SK-N-SH (cell line): ENCODE results near the gene TRABD2A. TPM values are rescaled to one million over a fixed set of nuclear protein-coding genes. Genes with fewer than 3 reads are reported as not detected.
A peak's percentile ranks its signal among the peaks of the same experiment; 100 is the strongest.

Source experiments
- CTCF ChIA-PET: fragments of 300-600, 350-600 bp; formaldehyde crosslinking; extraction: SDS; loops from one replicate; lab custom pipeline; 2021; lab: Yijun Ruan, JAX
- POLR2A ChIA-PET: fragments of 350-600 bp; sonication (Branson Sonifier 250); formaldehyde crosslinking; extraction: SDS; loops from one replicate; lab custom pipeline; 2020; ENCODE audit warnings: antibody characterized with exemption, inconsistent platforms; lab: Yijun Ruan, JAX
- DNase-seq: peaks from one replicate; pipeline ENCODE4 v3.0.0; 2012
- H2AFZ ChIP-seq: fragments of 200-600 bp; sonication (generic); 2 replicates; pipeline ENCODE4 v1.8.1; 2016; ENCODE audit warnings: antibody characterized with exemption, mild to moderate bottlenecking, low read depth
- H3F3A ChIP-seq: fragments of 200-600 bp; sonication (generic); replicated peaks from 2 replicates; pipeline ENCODE3; 2016; ENCODE audit warnings: antibody characterized with exemption, mild to moderate bottlenecking; ENCODE audit not compliant: insufficient read depth
- H3K27ac ChIP-seq, 2 experiments: fragments of 200-500 bp in 1 of 2; fragments of 200-600 bp in 1 of 2; sonication (Bioruptor generic) in 1 of 2; sonication (generic), shearing (Covaris generic) in 1 of 2; 2 replicates each; pipeline versions ENCODE4 v1.5.1 to v1.6.1; 2014 to 2016; ENCODE audit warnings: low read depth in 2 of 2, inconsistent platforms in 1 of 2, low read length in 1 of 2, mild to moderate bottlenecking in 1 of 2, mixed read lengths in 1 of 2
- H3K27me3 ChIP-seq: fragments of 200-600 bp; sonication (generic), shearing (Covaris generic); 2 replicates; pipeline ENCODE4 v1.6.1; 2016; ENCODE audit warnings: mixed run types; ENCODE audit not compliant: insufficient read depth
- H3K36me3 ChIP-seq, 2 experiments: fragments of 200-500 bp in 1 of 2; fragments of 200-600 bp in 1 of 2; sonication (Bioruptor generic) in 1 of 2; sonication (generic) in 1 of 2; replicated peaks in 1 of 2; 2 replicates each; pipeline versions ENCODE3 to v1.5.1; 2014 to 2016; ENCODE audit warnings: low read length in 1 of 2, mild to moderate bottlenecking in 1 of 2; ENCODE audit not compliant: insufficient read depth in 2 of 2, control insufficient read depth in 1 of 2
- H3K4me1 ChIP-seq, 2 experiments: fragments of 200-500 bp in 1 of 2; fragments of 200-600 bp in 1 of 2; sonication (Bioruptor generic) in 1 of 2; sonication (generic), shearing (Covaris generic) in 1 of 2; 2 replicates each; pipeline versions ENCODE4 v1.5.1 to v1.6.1; 2014 to 2016; ENCODE audit warnings: low read depth in 1 of 2, low read length in 1 of 2, mixed run types in 1 of 2; ENCODE audit not compliant: insufficient read depth in 2 of 2, control insufficient read depth in 1 of 2
- H3K4me2 ChIP-seq: fragments of 200-600 bp; sonication (generic), shearing (Covaris generic); 2 replicates; pipeline ENCODE4 v1.6.1; 2017; ENCODE audit warnings: mixed run types
- H3K4me3 ChIP-seq, 2 experiments: fragments of 200-500 bp in 1 of 2; fragments of 200-600 bp in 1 of 2; sonication (Bioruptor generic) in 1 of 2; sonication (generic), shearing (Covaris generic) in 1 of 2; 2 replicates each; pipeline versions ENCODE4 v1.5.1 to v1.8.1; 2014 to 2016; ENCODE audit warnings: low read depth in 2 of 2, inconsistent platforms in 1 of 2, low read length in 1 of 2, mild to moderate bottlenecking in 1 of 2, mixed read lengths in 1 of 2, moderate library complexity in 1 of 2
- H3K79me2 ChIP-seq: fragments of 200-600 bp; sonication (generic); 2 replicates; pipeline ENCODE4 v1.8.1; 2017; ENCODE audit warnings: mild to moderate bottlenecking; ENCODE audit not compliant: insufficient read depth
- H3K9ac ChIP-seq: fragments of 200-600 bp; sonication (generic); 2 replicates; pipeline ENCODE4 v1.6.1; 2017; ENCODE audit warnings: mixed run types
- H3K9me2 ChIP-seq: fragments of 200-600 bp; sonication (generic); 2 replicates; pipeline ENCODE4 v1.6.1; 2017; ENCODE audit warnings: mixed run types
- H3K9me3 ChIP-seq: fragments of 200-600 bp; sonication (generic); 2 replicates; pipeline ENCODE4 v1.6.1; 2017; ENCODE audit warnings: mixed run types, mild to moderate bottlenecking, moderate library complexity
- H4K20me1 ChIP-seq: fragments of 200-600 bp; sonication (generic); 2 replicates; pipeline ENCODE4 v1.6.1; 2017; ENCODE audit warnings: mild to moderate bottlenecking, mixed run types; ENCODE audit not compliant: insufficient read depth
- EP300 ChIP-seq, 2 experiments: IDR thresholded peaks; 2 replicates each; pipeline versions ENCODE4 v1.4.0 to v1.6.1; 2012; ENCODE audit warnings: borderline replicate concordance in 1 of 2, low read depth in 1 of 2, low read length in 1 of 2
- EZH2phosphoT487 ChIP-seq: fragments of 200-600 bp; sonication (generic); IDR thresholded peaks from 2 replicates; pipeline ENCODE4 v1.6.1; 2017; ENCODE audit warnings: low read depth, mixed run types, mild to moderate bottlenecking, antibody characterized with exemption, moderate library complexity, borderline replicate concordance
- FOSL2 ChIP-seq: IDR thresholded peaks from 2 replicates; pipeline ENCODE4 v1.4.0; 2012; ENCODE audit warnings: low read depth, mild to moderate bottlenecking, moderate library complexity, borderline replicate concordance
- GATA2 ChIP-seq: sonication (generic); formaldehyde crosslinking; IDR thresholded peaks from 2 replicates; pipeline ENCODE4 v1.5.0; 2020; ENCODE audit warnings: mild to moderate bottlenecking, missing genetic modification reagents
- JUND ChIP-seq: IDR thresholded peaks from 2 replicates; pipeline ENCODE4 v1.4.0; 2012
- NFIC ChIP-seq: IDR thresholded peaks from 2 replicates; pipeline ENCODE4 v1.4.0; 2012; ENCODE audit warnings: borderline replicate concordance
- RAD21 ChIP-seq: IDR thresholded peaks from 2 replicates; pipeline ENCODE4 v1.6.1; 2012; ENCODE audit warnings: mild to moderate bottlenecking, low read length
- RXRA ChIP-seq: IDR thresholded peaks from 2 replicates; pipeline ENCODE4 v1.4.0; 2012; ENCODE audit warnings: low read depth, mild to moderate bottlenecking, borderline replicate concordance
- SIN3A ChIP-seq: IDR thresholded peaks from 2 replicates; pipeline ENCODE4 v1.6.1; 2012; ENCODE audit warnings: low read depth, mild to moderate bottlenecking, low read length, moderate library complexity, borderline replicate concordance
- TCF12 ChIP-seq: IDR thresholded peaks from 2 replicates; pipeline ENCODE4 v1.4.0; 2012
- YY1 ChIP-seq: IDR thresholded peaks from 2 replicates; pipeline ENCODE4 v1.4.0; 2012; ENCODE audit warnings: low read depth, mild to moderate bottlenecking
- WGBS: methylation state at CpG from one replicate; pipeline ENCODE4 v1.1.6; 2017; ENCODE audit warnings: low lambda C conversion rate; 5-methylcytosine and 5-hydroxymethylcytosine counted together
- polyA plus RNA-seq, 3 experiments: library from polyadenylated mRNA; depleted of rRNA; stranded (reverse); fragments of >200 nt; gene quantifications; 2 replicates each; pipeline ENCODE4 v1.2.3, GENCODE V29; 2012
- TF ChIP-seq, protein P1 (sequence below): fragments of 150-350 bp; IDR thresholded peaks from 2 replicates; pipeline ENCODE4 v1.6.1; 2016; ENCODE audit warnings: mild to moderate bottlenecking, low read depth, low read length

Gene TRABD2A
- polyA plus RNA-seq, 1 of the 3 experiments (the other 2 are of a cell fraction) = 3.0 TPM

DNA sequence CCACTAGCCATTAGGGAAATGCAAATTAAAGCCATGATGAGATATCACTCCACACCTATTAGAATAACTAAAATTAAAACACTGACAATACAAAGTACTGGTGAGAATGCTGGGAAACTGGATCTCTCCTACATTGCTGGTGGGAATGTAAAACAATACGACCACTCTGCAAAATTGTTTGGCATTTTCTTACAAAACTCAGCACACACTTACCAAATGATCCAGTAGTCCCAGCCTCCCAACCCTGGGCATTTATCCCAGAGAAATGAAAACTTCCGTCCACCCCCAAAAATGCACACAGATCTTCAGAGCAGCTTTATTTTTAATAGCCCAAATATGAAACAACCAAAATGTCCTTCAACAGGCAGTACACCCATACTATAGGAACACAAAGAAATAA is 15.7 kb upstream of the TRABD2A start:
- WGBS = 94% methylated on average over 2 of the region's 2 CpGs
- Histone ChIP-seq H3K9ac (no peak overlapping the region), H3K9me2 (no peaks in the 10 kb centered on the region), H3K4me1 (peaks cover 0 to 46% of the 10 kb centered on the region in 2 experiments; a peak in 3 of 4 replicates), H3K4me3 (no peak overlapping the region), H2AFZ (peak overlapping the region; percentile 26; the same call in 1 of the 2 replicates), H3K36me3 (no peaks in the 10 kb centered on the region), H3K9me3 (no peaks in the 10 kb centered on the region), H3K79me2 (no peaks in the 10 kb centered on the region), H3K27ac (peak overlapping the region in 1 of 2 experiments; percentile 95; a peak in 2 of 4 replicates), H4K20me1 (no peaks in the 10 kb centered on the region), H3F3A (peaks cover 53% of the 10 kb centered on the region), H3K27me3 (no peaks in the 10 kb centered on the region), H3K4me2 (peak overlapping the region; percentile 65; the same call in 1 of the 2 replicates)
- ChIA-PET CTCF (no interaction called here), POLR2A (no interaction called here)
- DNase-seq = no peak
- TF ChIP-seq EZH2phosphoT487 = no peak
- TF ChIP-seq GATA2 (CRISPR knock-in tag) = no peak
- TF ChIP-seq RAD21 = no peak
- TF ChIP-seq YY1 = no peak
- no peak for TF ChIP-seq EP300 (IDR thresholded peaks at IDR 0.05; ENCODE audit: borderline replicate concordance in 1 of 2, low read depth in 1 of 2, low read length in 1 of 2)
- no peak for TF ChIP-seq SIN3A

DNA sequence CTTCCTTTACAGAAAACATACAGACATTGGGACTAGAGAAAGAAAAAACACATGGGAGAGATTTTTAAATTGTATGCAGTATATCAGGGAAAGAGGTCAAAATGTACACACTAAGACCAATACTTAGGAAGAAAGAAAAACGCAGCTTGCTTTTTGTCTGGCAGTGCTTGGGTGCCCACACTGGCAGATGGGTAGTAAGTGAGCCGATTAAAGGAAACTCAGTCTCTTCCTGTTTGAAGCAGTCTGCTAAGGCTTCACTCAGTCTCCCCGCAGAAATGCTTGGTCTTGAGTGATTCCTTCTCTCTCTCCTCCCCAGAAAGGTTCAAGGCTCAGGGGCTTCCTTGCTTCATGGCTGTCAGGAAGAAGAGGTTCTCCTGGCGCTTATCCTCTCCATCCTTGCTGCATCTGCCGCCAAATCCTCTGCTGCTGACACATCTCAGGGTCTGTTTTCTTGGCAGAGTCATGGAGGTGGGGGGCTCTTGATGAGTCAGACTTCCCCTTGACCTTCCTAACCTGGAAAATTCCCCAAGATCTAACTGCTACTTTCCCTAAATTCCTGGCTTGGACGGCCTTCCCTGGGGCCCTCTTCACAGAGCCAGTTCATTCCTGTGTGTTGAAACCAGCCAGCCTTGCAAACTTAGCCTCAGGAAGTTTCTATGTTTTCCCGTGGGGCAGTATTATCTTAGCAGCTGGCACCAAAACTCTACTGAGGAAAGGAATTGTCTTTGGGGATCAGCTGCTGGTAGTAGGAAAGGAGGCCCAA is 14.1 kb upstream of the TRABD2A start:
- H3K4me3 ChIP-seq = no peak overlapping the region
- peak overlapping the region; percentile 86 for H2AFZ ChIP-seq
- ChIA-PET CTCF (interaction anchor here (1.0 to 2.4 kb wide), 3 partner anchors 13 to 31 kb away, joined by 3 to 10 read pairs (median 10); no protein-coding TSS in a partner anchor), POLR2A (interaction anchor here (0.5 kb wide), 1 partner anchor 374 kb away, joined by 3 read pairs; no protein-coding TSS in a partner anchor)
- no peaks in the 10 kb centered on the region for H4K20me1 ChIP-seq
- no peaks in the 10 kb centered on the region for H3K36me3 ChIP-seq
- DNase-seq = no peak
- TF ChIP-seq EP300 (IDR thresholded peaks at IDR 0.05; ENCODE audit: borderline replicate concordance in 1 of 2, low read depth in 1 of 2, low read length in 1 of 2) (peak in 1 of 2 experiments; percentile 51; a peak in 1 of 4 replicates), RAD21 (no peak), RXRA (peak; percentile 59; the same call in 1 of the 2 replicates), FOSL2 (peak; percentile 65; the same call in 1 of the 2 replicates), EZH2phosphoT487 (no peak), JUND (peak; percentile 44), NFIC (peak; percentile 74), TCF12 (peak; percentile 51)
- TF ChIP-seq, protein P1, sequence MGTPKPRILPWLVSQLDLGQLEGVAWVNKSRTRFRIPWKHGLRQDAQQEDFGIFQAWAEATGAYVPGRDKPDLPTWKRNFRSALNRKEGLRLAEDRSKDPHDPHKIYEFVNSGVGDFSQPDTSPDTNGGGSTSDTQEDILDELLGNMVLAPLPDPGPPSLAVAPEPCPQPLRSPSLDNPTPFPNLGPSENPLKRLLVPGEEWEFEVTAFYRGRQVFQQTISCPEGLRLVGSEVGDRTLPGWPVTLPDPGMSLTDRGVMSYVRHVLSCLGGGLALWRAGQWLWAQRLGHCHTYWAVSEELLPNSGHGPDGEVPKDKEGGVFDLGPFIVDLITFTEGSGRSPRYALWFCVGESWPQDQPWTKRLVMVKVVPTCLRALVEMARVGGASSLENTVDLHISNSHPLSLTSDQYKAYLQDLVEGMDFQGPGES = no peak
- H3F3A ChIP-seq = peaks cover 54% of the 10 kb centered on the region
- no peaks in the 10 kb centered on the region for H3K79me2 ChIP-seq
- H3K9me3 ChIP-seq = no peaks in the 10 kb centered on the region
- H3K9me2 ChIP-seq = no peaks in the 10 kb centered on the region
- H3K27me3 ChIP-seq = no peaks in the 10 kb centered on the region
- H3K4me1 ChIP-seq = peaks cover 0 to 46% of the 10 kb centered on the region in 2 experiments; a peak in 3 of 4 replicates
- peak overlapping the region; percentile 19; the same call in 1 of the 2 replicates for H3K9ac ChIP-seq
- peak overlapping the region; percentile 63 for H3K4me2 ChIP-seq
- peak overlapping the region in 1 of 2 experiments; percentile 71; a peak in 2 of 4 replicates for H3K27ac ChIP-seq
- 42% methylated on average over 7 of the region's 7 CpGs for WGBS
